ENCODE data around the gene S100A9.

S100A9 gene

GRCh38 chr1:153356392-153357075 is 1.1 kb upstream of the S100A9 start:
- Histone ChIP-seq H3K4me3 (ENCODE audit: low read depth in 1 of 2, low read length in 2 of 2) (no peak overlapping the region), H3K27me3 (ENCODE audit: control insufficient read depth in 1 of 2, insufficient read depth in 2 of 2, low read length in 2 of 2) (peaks cover 0 to 2% of the 10 kb centered on the region in 2 donors), H3K9me3 (ENCODE audit: low read length) (no peaks in the 10 kb centered on the region), H3K4me1 (ENCODE audit: insufficient read depth, low read length) (no peaks in the 10 kb centered on the region), H3K36me3 (ENCODE audit: insufficient read depth, low read length) (no peaks in the 10 kb centered on the region), H3K27ac (ENCODE audit: low read depth, low read length) (no peak overlapping the region), H3K9ac (ENCODE audit: low read length) (no peak overlapping the region)

GRCh38 chr1:153357076-153357852 is 390 bp upstream of the S100A9 start:
- H3K9me3 ChIP-seq (ENCODE audit: low read length): no peaks in the 10 kb centered on the region
- no peaks in the 10 kb centered on the region for H3K4me1 ChIP-seq (ENCODE audit: insufficient read depth, low read length)
- no peak overlapping the region for H3K4me3 ChIP-seq (ENCODE audit: low read depth in 1 of 2, low read length in 2 of 2)
- H3K27me3 ChIP-seq (ENCODE audit: control insufficient read depth in 1 of 2, insufficient read depth in 2 of 2, low read length in 2 of 2): no peaks in the 10 kb centered on the region
- H3K9ac ChIP-seq (ENCODE audit: low read length): no peak overlapping the region
- H3K27ac ChIP-seq (ENCODE audit: low read depth, low read length): no peak overlapping the region
- H3K36me3 ChIP-seq (ENCODE audit: insufficient read depth, low read length): no peaks in the 10 kb centered on the region

- H3K36me3 ChIP-seq (ENCODE audit: insufficient read depth, low read length): no peaks in the 10 kb centered on the region
- H3K9me3 ChIP-seq (ENCODE audit: low read length): no peaks in the 10 kb centered on the region
- H3K27ac ChIP-seq (ENCODE audit: low read depth, low read length): no peak overlapping the region
- H3K27me3 ChIP-seq (ENCODE audit: control insufficient read depth in 1 of 2, insufficient read depth in 2 of 2, low read length in 2 of 2): no peaks in the 10 kb centered on the region
- H3K9ac ChIP-seq (ENCODE audit: low read length): no peak overlapping the region
- no peaks in the 10 kb centered on the region for H3K4me1 ChIP-seq (ENCODE audit: insufficient read depth, low read length)
- no peak overlapping the region for H3K4me3 ChIP-seq (ENCODE audit: low read depth in 1 of 2, low read length in 2 of 2)
Measured at GRCh38 chr1:153358691-153358975, 979 bp downstream of the S100A9 start.

GRCh38 chr1:153359241-153359640 is 1.6 kb downstream of the S100A9 start:
- no peak overlapping the region for H3K9ac ChIP-seq (ENCODE audit: low read length)
- H3K4me3 ChIP-seq (ENCODE audit: low read depth in 1 of 2, low read length in 2 of 2): no peak overlapping the region
- H3K27me3 ChIP-seq (ENCODE audit: control insufficient read depth in 1 of 2, insufficient read depth in 2 of 2, low read length in 2 of 2): no peaks in the 10 kb centered on the region
- no peaks in the 10 kb centered on the region for H3K36me3 ChIP-seq (ENCODE audit: insufficient read depth, low read length)
- no peak overlapping the region for H3K27ac ChIP-seq (ENCODE audit: low read depth, low read length)
- no peaks in the 10 kb centered on the region for H3K9me3 ChIP-seq (ENCODE audit: low read length)
- H3K4me1 ChIP-seq (ENCODE audit: insufficient read depth, low read length): no peaks in the 10 kb centered on the region

- H3K36me3 ChIP-seq (ENCODE audit: insufficient read depth, low read length): no peaks in the 10 kb centered on the region
- H3K27me3 ChIP-seq (ENCODE audit: control insufficient read depth in 1 of 2, insufficient read depth in 2 of 2, low read length in 2 of 2): no peaks in the 10 kb centered on the region
- no peak overlapping the region for H3K4me3 ChIP-seq (ENCODE audit: low read depth in 1 of 2, low read length in 2 of 2)
- no peaks in the 10 kb centered on the region for H3K4me1 ChIP-seq (ENCODE audit: insufficient read depth, low read length)
- H3K9me3 ChIP-seq (ENCODE audit: low read length): no peaks in the 10 kb centered on the region
- no peak overlapping the region for H3K9ac ChIP-seq (ENCODE audit: low read length)
- no peak overlapping the region for H3K27ac ChIP-seq (ENCODE audit: low read depth, low read length)
Measured at GRCh38 chr1:153360190-153360589, 2.5 kb downstream of the S100A9 start.

- no peaks in the 10 kb centered on the region for H3K4me1 ChIP-seq (ENCODE audit: insufficient read depth, low read length)
Measured at GRCh38 chr1:153360592-153361479, 3.2 kb downstream of the S100A9 start.

GRCh38 chr1:153361480-153362109 is 3.9 kb downstream of the S100A9 start:
- Histone ChIP-seq H3K27ac (ENCODE audit: low read depth, low read length) (no peak overlapping the region), H3K9me3 (ENCODE audit: low read length) (no peaks in the 10 kb centered on the region), H3K36me3 (ENCODE audit: insufficient read depth, low read length) (no peaks in the 10 kb centered on the region), H3K27me3 (ENCODE audit: control insufficient read depth in 1 of 2, insufficient read depth in 2 of 2, low read length in 2 of 2) (no peaks in the 10 kb centered on the region), H3K4me3 (ENCODE audit: low read depth in 1 of 2, low read length in 2 of 2) (no peak overlapping the region), H3K4me1 (ENCODE audit: insufficient read depth, low read length) (no peaks in the 10 kb centered on the region), H3K9ac (ENCODE audit: low read length) (no peak overlapping the region)

More at GRCh38 chr1:153360592-153361479, 3.2 kb downstream of the S100A9 start:
- H3K9ac ChIP-seq (ENCODE audit: low read length): no peak overlapping the region
- H3K9me3 ChIP-seq (ENCODE audit: low read length): no peaks in the 10 kb centered on the region
- H3K36me3 ChIP-seq (ENCODE audit: insufficient read depth, low read length): no peaks in the 10 kb centered on the region
- no peaks in the 10 kb centered on the region for H3K27me3 ChIP-seq (ENCODE audit: control insufficient read depth in 1 of 2, insufficient read depth in 2 of 2, low read length in 2 of 2)
- no peak overlapping the region for H3K27ac ChIP-seq (ENCODE audit: low read depth, low read length)
- H3K4me3 ChIP-seq (ENCODE audit: low read depth in 1 of 2, low read length in 2 of 2): no peak overlapping the region

GRCh38 chr1:153362187-153362775 is 4.6 kb downstream of the S100A9 start:
- H3K36me3 ChIP-seq (ENCODE audit: insufficient read depth, low read length): no peaks in the 10 kb centered on the region
- no peaks in the 10 kb centered on the region for H3K27me3 ChIP-seq (ENCODE audit: control insufficient read depth in 1 of 2, insufficient read depth in 2 of 2, low read length in 2 of 2)
- H3K4me3 ChIP-seq (ENCODE audit: low read depth in 1 of 2, low read length in 2 of 2): no peak overlapping the region
- H3K4me1 ChIP-seq (ENCODE audit: insufficient read depth, low read length): no peaks in the 10 kb centered on the region
- H3K9ac ChIP-seq (ENCODE audit: low read length): no peak overlapping the region
- no peak overlapping the region for H3K27ac ChIP-seq (ENCODE audit: low read depth, low read length)
- no peaks in the 10 kb centered on the region for H3K9me3 ChIP-seq (ENCODE audit: low read length)

GRCh38 chr1:153363641-153364040 is 6.0 kb downstream of the S100A9 start:
- Histone ChIP-seq H3K27ac (ENCODE audit: low read depth, low read length) (no peak overlapping the region), H3K4me1 (ENCODE audit: insufficient read depth, low read length) (no peaks in the 10 kb centered on the region), H3K9ac (ENCODE audit: low read length) (no peak overlapping the region), H3K27me3 (ENCODE audit: control insufficient read depth in 1 of 2, insufficient read depth in 2 of 2, low read length in 2 of 2) (no peaks in the 10 kb centered on the region), H3K9me3 (ENCODE audit: low read length) (no peaks in the 10 kb centered on the region), H3K4me3 (ENCODE audit: low read depth in 1 of 2, low read length in 2 of 2) (no peak overlapping the region), H3K36me3 (ENCODE audit: insufficient read depth, low read length) (no peaks in the 10 kb centered on the region)

- Histone ChIP-seq H3K4me3 (ENCODE audit: low read depth in 1 of 2, low read length in 2 of 2) (no peak overlapping the region), H3K4me1 (ENCODE audit: insufficient read depth, low read length) (no peaks in the 10 kb centered on the region), H3K36me3 (ENCODE audit: insufficient read depth, low read length) (no peaks in the 10 kb centered on the region), H3K27me3 (ENCODE audit: control insufficient read depth in 1 of 2, insufficient read depth in 2 of 2, low read length in 2 of 2) (no peaks in the 10 kb centered on the region), H3K9ac (ENCODE audit: low read length) (no peak overlapping the region), H3K9me3 (ENCODE audit: low read length) (no peaks in the 10 kb centered on the region), H3K27ac (ENCODE audit: low read depth, low read length) (no peak overlapping the region)
Measured at GRCh38 chr1:153364156-153364555, 6.5 kb downstream of the S100A9 start.

All from muscle layer of colon (tissue), 2 donors.